Activated T-helper 2 cell treated with anti-CD3 and anti-CD28 coated beads, Interferon-gamma antibody, Interleukin-2, Interleukin-4, amounts not matched to agents 10 μg/mL and 5 μg/mL and 100 μg/mL, durations not matched to agents 14 hours and 24 hours and 36 hours (primary cell): ENCODE results near the gene TSPAN18. TPM values are rescaled to one million over a fixed set of nuclear protein-coding genes. Genes with fewer than 3 reads are reported as not detected.

ENCODE experiments used
- DNase-seq: peaks from one replicate; pipeline ENCODE4 v3.0.0; 2021; ENCODE audit warnings: low spot score
- H3K27ac Mint-ChIP-seq: one replicate; pipeline ENCODE4 v1.8.0; 2021; ENCODE audit warnings: mixed read lengths
- H3K27me3 Mint-ChIP-seq: one replicate; pipeline ENCODE4 v1.8.0; 2021; ENCODE audit warnings: low read depth, mixed read lengths
- H3K36me3 Mint-ChIP-seq: one replicate; pipeline ENCODE4 v1.8.0; 2021; ENCODE audit warnings: low read depth, mixed read lengths
- H3K4me1 Mint-ChIP-seq: one replicate; pipeline ENCODE4 v1.8.0; 2021; ENCODE audit warnings: low read depth, mixed read lengths
- H3K4me3 Mint-ChIP-seq: one replicate; pipeline ENCODE4 v1.8.0; 2021; ENCODE audit warnings: low read depth, mild to moderate bottlenecking, moderate library complexity, mixed read lengths
- H3K9me3 Mint-ChIP-seq: one replicate; pipeline ENCODE4 v1.8.0; 2021; ENCODE audit warnings: mixed read lengths
- intact Hi-C: fragments of 100-400 bp; cut with micrococcal nuclease; formaldehyde crosslinking; loops from one replicate; pipeline ENCODE4 v1.15.1; 2023
- total RNA-seq: library from RNA; stranded (reverse); gene quantifications from 2 replicates; pipeline ENCODE4 v1.2.3, GENCODE V29; 2022

Gene TSPAN18
- total RNA-seq, 1 donor from 2014 or later: 0.87 TPM

GRCh38 chr11:44748606-44749005 lies 21.8 kb downstream of the TSPAN18 start:
- no peak overlapping the region for H3K4me3 Mint-ChIP-seq

GRCh38 chr11:44749189-44749588 lies 22.4 kb downstream of the TSPAN18 start:
- Mint-ChIP-seq H3K4me1 (no peaks in the 10 kb centered on the region), H3K27ac (no peak overlapping the region), H3K9me3 (no peaks in the 10 kb centered on the region), H3K27me3 (peaks cover 1% of the 10 kb centered on the region), H3K36me3 (no peaks in the 10 kb centered on the region), H3K4me3 (no peak overlapping the region)
- intact Hi-C loops: no loop called here
- no peak for DNase-seq

More at GRCh38 chr11:44748606-44749005, 21.8 kb downstream of the TSPAN18 start:
- no peaks in the 10 kb centered on the region for H3K36me3 Mint-ChIP-seq
- peaks cover 1% of the 10 kb centered on the region for H3K27me3 Mint-ChIP-seq
- H3K4me1 Mint-ChIP-seq: no peaks in the 10 kb centered on the region
- DNase-seq: no peak
- no peaks in the 10 kb centered on the region for H3K9me3 Mint-ChIP-seq
- intact Hi-C loops: no loop called here
- H3K27ac Mint-ChIP-seq: no peak overlapping the region

DNA sequence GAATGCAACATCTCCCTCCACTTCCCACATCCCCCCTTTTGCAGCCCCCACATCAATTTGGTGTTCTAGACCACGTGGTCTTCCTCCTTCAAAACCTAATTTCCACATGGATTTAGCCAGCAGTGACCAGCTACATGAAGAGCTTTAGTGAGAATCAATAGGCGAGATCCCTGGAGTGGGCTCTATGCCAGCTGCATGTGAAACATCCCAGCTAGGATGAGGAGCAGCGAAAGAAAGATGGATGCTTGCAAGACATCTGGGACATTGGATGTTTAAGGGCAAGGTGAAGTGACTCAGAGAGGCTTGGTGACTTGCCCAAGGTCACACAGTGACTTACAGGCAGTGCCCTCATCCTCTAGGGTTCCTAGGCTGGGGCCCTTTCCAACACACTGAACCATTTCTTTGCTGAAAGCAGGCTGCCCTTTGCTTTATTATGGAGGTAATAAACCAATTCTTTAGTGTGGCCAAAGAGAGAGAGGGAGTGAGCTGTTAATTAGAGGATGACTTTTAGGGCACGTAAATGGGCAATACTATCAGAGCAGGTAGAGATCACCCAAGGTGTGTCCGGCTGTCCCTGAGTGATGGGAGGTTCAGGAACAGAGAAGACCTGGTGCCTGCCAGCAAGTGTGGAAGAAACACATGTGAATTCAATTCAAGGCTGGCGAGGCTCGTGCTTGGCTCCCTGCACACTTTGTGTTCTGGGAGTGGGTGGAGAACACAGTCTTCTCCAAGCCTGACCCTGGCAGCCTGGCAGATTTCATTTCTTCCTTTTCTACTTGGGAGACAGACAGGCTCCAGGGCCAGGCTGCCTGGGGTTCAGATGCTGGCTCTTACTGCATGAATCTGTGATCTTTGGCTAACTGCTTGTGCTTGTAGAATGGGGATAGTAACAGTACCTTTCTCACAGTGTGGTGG lies 24.0 kb downstream of the TSPAN18 start:
- intact Hi-C loops: no loop called here
- no peaks in the 10 kb centered on the region for H3K9me3 Mint-ChIP-seq
- no peaks in the 10 kb centered on the region for H3K4me1 Mint-ChIP-seq
- no peak overlapping the region for H3K4me3 Mint-ChIP-seq
- H3K27me3 Mint-ChIP-seq: peaks cover 5% of the 10 kb centered on the region
- H3K27ac Mint-ChIP-seq: no peak overlapping the region
- DNase-seq: no peak
- H3K36me3 Mint-ChIP-seq: no peaks in the 10 kb centered on the region

GRCh38 chr11:44752300-44752699 lies 25.5 kb downstream of the TSPAN18 start:
- H3K9me3 Mint-ChIP-seq: no peaks in the 10 kb centered on the region
- peaks cover 5% of the 10 kb centered on the region for H3K27me3 Mint-ChIP-seq
- no peak overlapping the region for H3K4me3 Mint-ChIP-seq
- no peak overlapping the region for H3K27ac Mint-ChIP-seq
- no peak for DNase-seq
- intact Hi-C loops: no loop called here
- H3K4me1 Mint-ChIP-seq: no peaks in the 10 kb centered on the region
- H3K36me3 Mint-ChIP-seq: no peaks in the 10 kb centered on the region

GRCh38 chr11:44752713-44753112 lies 26.0 kb downstream of the TSPAN18 start:
- Mint-ChIP-seq H3K27ac (no peak overlapping the region), H3K4me3 (no peak overlapping the region), H3K4me1 (no peaks in the 10 kb centered on the region), H3K9me3 (peaks cover under 1% of the 10 kb centered on the region), H3K36me3 (no peaks in the 10 kb centered on the region), H3K27me3 (peaks cover 5% of the 10 kb centered on the region)
- DNase-seq: no peak
- intact Hi-C loops: no loop called here

DNA sequence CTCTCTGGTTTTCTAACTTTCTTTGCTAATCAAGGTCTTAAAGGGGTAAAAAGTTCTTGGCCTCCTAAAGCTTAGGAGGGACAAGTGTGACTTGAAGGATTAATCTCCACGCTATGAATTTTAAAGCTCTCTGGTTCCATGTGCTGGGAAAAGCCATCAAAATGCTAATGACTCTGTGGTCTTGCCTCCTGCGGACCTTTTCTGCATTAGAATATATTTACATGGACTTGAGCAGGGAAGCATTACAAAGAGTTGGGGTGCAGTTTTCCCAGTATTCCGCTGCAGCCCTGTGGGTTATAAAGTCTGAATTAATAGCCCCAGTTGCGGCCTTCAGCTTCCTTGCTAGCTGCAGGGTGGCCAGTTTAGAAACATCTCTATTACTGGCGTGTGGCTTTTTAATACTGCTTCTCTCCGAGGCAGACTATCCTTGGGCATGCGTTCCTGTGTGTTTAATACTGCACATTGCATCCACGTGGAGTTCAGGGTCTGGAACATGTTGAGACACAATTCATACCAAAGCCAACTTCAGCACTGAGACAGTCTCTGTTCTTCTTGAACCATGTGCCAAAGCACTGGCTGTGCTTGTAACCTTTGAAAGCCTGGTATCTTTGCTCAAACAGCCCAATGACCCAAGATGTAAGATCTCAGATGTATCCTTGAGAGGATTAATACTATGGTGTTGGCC lies 27.3 kb downstream of the TSPAN18 start:
- H3K27ac Mint-ChIP-seq: no peak overlapping the region
- no peaks in the 10 kb centered on the region for H3K36me3 Mint-ChIP-seq
- no peak for DNase-seq
- H3K27me3 Mint-ChIP-seq: peaks cover 7% of the 10 kb centered on the region
- intact Hi-C loops: no loop called here
- peaks cover 4% of the 10 kb centered on the region for H3K9me3 Mint-ChIP-seq
- H3K4me3 Mint-ChIP-seq: no peak overlapping the region
- H3K4me1 Mint-ChIP-seq: no peaks in the 10 kb centered on the region

DNA sequence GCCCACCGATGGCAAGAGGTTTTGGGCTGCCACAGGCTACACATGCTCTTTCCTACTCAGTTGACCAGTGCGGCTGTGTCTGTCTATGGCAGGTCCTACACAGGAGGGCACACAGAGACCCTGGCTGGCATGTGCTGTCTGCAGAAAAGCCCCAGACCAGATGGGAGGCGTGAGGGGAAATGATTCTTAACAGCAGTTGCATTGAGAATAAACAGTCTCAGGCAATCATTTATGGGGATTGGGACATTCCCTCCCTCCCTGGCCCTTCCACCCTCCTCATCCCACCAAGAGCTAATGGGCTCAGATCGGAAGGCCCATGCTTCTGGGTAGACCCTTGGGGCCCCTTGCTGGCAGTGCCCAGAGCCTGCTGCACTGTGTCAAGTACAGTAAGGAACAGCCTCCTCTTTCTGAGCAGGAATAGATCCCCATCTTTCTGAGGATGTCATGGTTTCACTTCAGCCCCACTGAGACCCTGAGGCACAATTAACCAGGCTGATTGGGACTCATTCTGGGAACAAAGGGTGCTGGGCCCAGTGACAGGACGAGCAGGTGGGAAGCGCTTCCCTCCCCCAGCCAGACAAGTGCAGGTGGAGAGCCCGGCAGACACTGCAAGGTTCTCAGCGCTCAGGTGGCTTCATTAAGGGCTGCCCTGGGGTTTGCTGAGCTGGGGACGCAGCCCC lies 28.3 kb downstream of the TSPAN18 start:
- peaks cover 7% of the 10 kb centered on the region for H3K27me3 Mint-ChIP-seq
- H3K4me3 Mint-ChIP-seq: no peak overlapping the region
- no peaks in the 10 kb centered on the region for H3K36me3 Mint-ChIP-seq
- no peaks in the 10 kb centered on the region for H3K4me1 Mint-ChIP-seq
- intact Hi-C loops: no loop called here
- DNase-seq: no peak
- no peak overlapping the region for H3K27ac Mint-ChIP-seq
- H3K9me3 Mint-ChIP-seq: peaks cover 4% of the 10 kb centered on the region

GRCh38 chr11:44755556-44756523 lies 29.1 kb downstream of the TSPAN18 start:
- Mint-ChIP-seq H3K27ac (no peak overlapping the region), H3K27me3 (peaks cover 7% of the 10 kb centered on the region), H3K9me3 (peaks cover 4% of the 10 kb centered on the region), H3K36me3 (no peaks in the 10 kb centered on the region), H3K4me1 (no peaks in the 10 kb centered on the region), H3K4me3 (no peak overlapping the region)
- intact Hi-C loops: no loop called here
- no peak for DNase-seq

- intact Hi-C loops: no loop called here
- Mint-ChIP-seq H3K4me1 (no peaks in the 10 kb centered on the region), H3K36me3 (no peaks in the 10 kb centered on the region), H3K4me3 (no peak overlapping the region), H3K27ac (no peak overlapping the region), H3K27me3 (peaks cover 6% of the 10 kb centered on the region), H3K9me3 (peaks cover 4% of the 10 kb centered on the region)
- no peak for DNase-seq
Observed at GRCh38 chr11:44758983-44759382, 32.2 kb downstream of the TSPAN18 start.

- Mint-ChIP-seq H3K4me3 (no peak overlapping the region), H3K27me3 (peaks cover 2% of the 10 kb centered on the region), H3K9me3 (peaks cover 4% of the 10 kb centered on the region), H3K4me1 (no peaks in the 10 kb centered on the region), H3K36me3 (no peaks in the 10 kb centered on the region), H3K27ac (no peak overlapping the region)
- no peak for DNase-seq
- intact Hi-C loops: no loop called here
Observed at GRCh38 chr11:44759743-44760476, 33.1 kb downstream of the TSPAN18 start.

GRCh38 chr11:44760477-44760872 lies 33.7 kb downstream of the TSPAN18 start:
- peaks cover 2% of the 10 kb centered on the region for H3K27me3 Mint-ChIP-seq
- H3K27ac Mint-ChIP-seq: no peak overlapping the region
- H3K4me3 Mint-ChIP-seq: no peak overlapping the region
- no peaks in the 10 kb centered on the region for H3K4me1 Mint-ChIP-seq
- no peaks in the 10 kb centered on the region for H3K36me3 Mint-ChIP-seq
- intact Hi-C loops: no loop called here
- DNase-seq: no peak
- H3K9me3 Mint-ChIP-seq: peaks cover 4% of the 10 kb centered on the region
